ENCODE data around the gene PCBP3.
"Not testable (repeated sequence)": the region's sequence is repeated elsewhere in the genome, so short reads cannot be mapped to it uniquely, and the experiment has no call there.

PCBP3 gene

DNA sequence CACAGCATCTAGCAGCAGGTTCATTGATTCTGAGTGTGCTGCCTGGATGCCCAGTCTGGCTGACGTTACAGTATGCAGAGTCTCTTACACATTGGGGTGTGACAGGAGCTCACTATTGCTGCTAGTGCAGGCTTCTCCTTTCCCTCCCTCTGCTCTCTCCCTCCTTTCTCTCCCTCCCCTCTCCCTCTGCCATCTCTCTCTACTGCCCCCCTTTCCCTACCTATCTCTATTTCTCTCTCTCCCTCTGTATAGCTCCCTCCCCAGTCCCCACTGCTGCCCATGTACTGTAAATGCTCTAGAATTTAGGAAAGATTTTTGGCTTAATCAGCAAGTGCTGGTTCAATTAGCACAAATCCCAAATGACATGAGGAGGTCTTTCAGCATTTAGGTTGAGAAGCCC lies 62.8 kb downstream of the PCBP3 start:
- peaks cover 4% of the 10 kb centered on the region for H3K4me1 ChIP-seq (ENCODE audit: control insufficient read depth, insufficient read depth, low read length)
- H3K4me2 ChIP-seq (ENCODE audit: low read length), result no peak overlapping the region
- no peak overlapping the region for H3K4me3 ChIP-seq (ENCODE audit: low read length)

DNA sequence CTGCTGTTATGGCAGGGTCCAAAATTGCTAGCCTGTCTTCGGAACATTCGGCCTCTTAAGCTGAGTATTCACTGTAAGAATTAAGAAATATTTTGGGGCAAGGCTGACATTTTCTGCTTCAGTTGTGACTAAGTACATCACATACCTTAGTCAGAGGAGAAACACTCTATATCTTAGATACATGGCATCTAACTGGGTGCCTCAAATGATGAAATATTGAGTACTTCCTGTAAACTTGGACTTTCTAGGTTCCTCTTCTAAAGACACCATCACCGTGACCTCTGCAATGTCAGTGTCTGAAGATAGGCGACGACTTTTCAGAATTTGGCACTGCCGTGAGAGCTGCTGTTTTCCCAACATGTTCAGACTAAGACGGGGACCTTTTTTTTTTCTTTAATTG lies 65.6 kb downstream of the PCBP3 start:
- Histone ChIP-seq H3K4me3 (ENCODE audit: low read length) (no peak overlapping the region), H3K9ac (ENCODE audit: low read depth, low read length) (no peak overlapping the region)

More for the DNA sequence above, 62.8 kb downstream of the PCBP3 start:
- H3K27me3 ChIP-seq (ENCODE audit: control insufficient read depth, insufficient read depth, low read length), result peaks cover 8% of the 10 kb centered on the region
- H3K9ac ChIP-seq (ENCODE audit: low read depth, low read length), result no peak overlapping the region
- no peaks in the 10 kb centered on the region for H3K9me3 ChIP-seq (replicated peaks; ENCODE audit: low read length)
- H3K36me3 ChIP-seq (ENCODE audit: insufficient read depth, low read length), result no peaks in the 10 kb centered on the region

DNA sequence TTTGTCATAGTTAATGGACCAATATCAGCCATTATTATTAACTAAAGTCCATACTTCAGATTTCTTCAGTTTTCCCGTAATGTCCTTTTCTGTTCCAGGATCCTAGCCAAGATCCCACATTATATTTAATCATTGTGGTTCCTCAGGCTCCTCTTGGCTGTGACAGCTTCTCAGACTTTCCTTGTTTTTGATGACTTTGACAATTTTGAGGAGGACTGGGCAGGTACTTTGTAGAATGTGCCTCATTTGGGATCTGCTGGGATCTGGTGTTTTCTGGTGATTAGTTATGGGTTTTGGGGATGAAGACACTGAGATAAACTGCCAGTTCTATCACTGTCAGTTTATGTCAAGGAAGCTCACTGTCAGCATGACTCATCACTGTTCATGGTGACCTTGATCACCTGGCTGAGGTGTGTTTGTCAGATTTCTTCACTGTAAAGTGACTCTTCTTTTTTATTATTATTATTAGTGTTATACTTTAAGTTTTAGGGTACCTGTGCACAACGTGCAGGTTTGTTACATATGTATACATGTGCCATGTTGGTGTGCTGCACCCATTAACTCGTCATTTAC lies 66.3 kb downstream of the PCBP3 start:
- Histone ChIP-seq H3K36me3 (ENCODE audit: insufficient read depth, low read length) (no peaks in the 10 kb centered on the region), H3K4me3 (ENCODE audit: low read length) (no peak overlapping the region), H3K27me3 (ENCODE audit: control insufficient read depth, insufficient read depth, low read length) (peaks cover 8% of the 10 kb centered on the region), H3K4me1 (ENCODE audit: control insufficient read depth, insufficient read depth, low read length) (peaks cover 4% of the 10 kb centered on the region), H3K9ac (ENCODE audit: low read depth, low read length) (no peak overlapping the region), H3K9me3 (replicated peaks; ENCODE audit: low read length) (no peaks in the 10 kb centered on the region), H3K4me2 (ENCODE audit: low read length) (no peak overlapping the region)

More for the DNA sequence above, 65.6 kb downstream of the PCBP3 start:
- H3K27me3 ChIP-seq (ENCODE audit: control insufficient read depth, insufficient read depth, low read length), result peaks cover 8% of the 10 kb centered on the region
- H3K36me3 ChIP-seq (ENCODE audit: insufficient read depth, low read length), result no peaks in the 10 kb centered on the region
- H3K9me3 ChIP-seq (replicated peaks; ENCODE audit: low read length), result no peaks in the 10 kb centered on the region
- H3K4me2 ChIP-seq (ENCODE audit: low read length), result no peak overlapping the region
- peaks cover 4% of the 10 kb centered on the region for H3K4me1 ChIP-seq (ENCODE audit: control insufficient read depth, insufficient read depth, low read length)

DNA sequence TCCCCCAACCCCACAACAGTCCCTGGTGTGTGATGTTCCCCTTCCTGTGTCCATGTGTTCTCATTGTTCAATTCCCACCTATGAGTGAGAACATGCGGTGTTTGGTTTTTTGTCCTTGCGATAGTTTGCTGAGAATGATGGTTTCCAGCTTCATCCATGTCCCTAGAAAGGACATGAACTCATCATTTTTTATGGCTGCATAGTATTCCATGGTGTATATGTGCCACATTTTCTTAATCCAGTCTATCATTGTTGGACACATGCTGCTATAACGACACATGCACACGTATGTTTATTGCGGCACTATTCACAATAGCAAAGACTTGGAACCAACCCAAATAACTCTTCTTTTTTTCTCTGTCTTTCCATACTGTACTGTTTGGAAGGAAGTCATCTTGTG lies 66.8 kb downstream of the PCBP3 start:
- H3K27me3 ChIP-seq (ENCODE audit: control insufficient read depth, insufficient read depth, low read length); H3K36me3 ChIP-seq (ENCODE audit: insufficient read depth, low read length); H3K4me3 ChIP-seq (ENCODE audit: low read length); H3K9ac ChIP-seq (ENCODE audit: low read depth, low read length); H3K4me1 ChIP-seq (ENCODE audit: control insufficient read depth, insufficient read depth, low read length); H3K9me3 ChIP-seq (replicated peaks; ENCODE audit: low read length); H3K4me2 ChIP-seq (ENCODE audit: low read length): not testable (repeated sequence)

DNA sequence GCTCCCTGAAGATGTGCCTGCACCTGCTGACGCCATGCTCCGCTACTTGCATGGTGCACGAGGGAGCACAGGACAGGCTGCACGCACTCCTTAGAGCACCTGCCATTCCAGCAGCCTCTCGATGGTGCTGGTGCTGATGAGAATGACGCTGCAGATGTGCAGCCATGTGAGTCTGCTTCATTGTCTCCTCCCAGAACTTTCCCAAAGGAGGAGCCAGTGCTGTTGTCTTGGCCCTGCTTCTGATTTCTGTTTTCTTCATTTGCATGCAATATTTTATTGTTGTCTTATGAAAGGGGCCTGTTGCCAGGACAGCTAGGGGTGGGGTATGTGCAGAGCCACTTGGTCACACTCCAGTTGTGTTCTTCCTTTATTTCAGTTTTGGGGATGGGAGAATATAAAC lies 70.1 kb downstream of the PCBP3 start:
- Histone ChIP-seq H3K27me3 (ENCODE audit: control insufficient read depth, insufficient read depth, low read length) (peaks cover under 1% of the 10 kb centered on the region), H3K4me2 (ENCODE audit: low read length) (no peak overlapping the region), H3K9ac (ENCODE audit: low read depth, low read length) (no peak overlapping the region), H3K9me3 (replicated peaks; ENCODE audit: low read length) (no peaks in the 10 kb centered on the region), H3K4me1 (ENCODE audit: control insufficient read depth, insufficient read depth, low read length) (peaks cover 4% of the 10 kb centered on the region), H3K36me3 (ENCODE audit: insufficient read depth, low read length) (no peaks in the 10 kb centered on the region), H3K4me3 (ENCODE audit: low read length) (no peak overlapping the region)

DNA sequence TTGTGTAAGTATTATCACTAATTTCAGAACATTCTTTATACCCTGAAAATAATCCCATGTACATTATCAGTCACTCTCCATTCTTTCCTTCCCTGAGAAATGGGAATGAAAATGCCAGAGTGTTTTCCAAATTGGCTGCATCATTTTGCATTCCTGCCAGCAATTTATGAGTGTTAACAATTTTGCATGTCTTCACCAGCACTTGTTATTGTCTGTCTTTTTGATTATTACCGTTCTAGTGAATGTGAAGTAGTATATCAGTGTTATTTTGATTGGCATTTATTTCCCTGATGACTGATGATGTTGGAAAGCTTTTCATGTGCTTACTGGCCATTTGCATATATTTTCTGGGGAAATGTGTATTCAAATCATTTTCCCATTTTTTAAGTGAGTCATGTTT lies 71.9 kb downstream of the PCBP3 start:
- Histone ChIP-seq H3K4me2 (ENCODE audit: low read length) (no peak overlapping the region), H3K4me3 (ENCODE audit: low read length) (no peak overlapping the region), H3K27me3 (ENCODE audit: control insufficient read depth, insufficient read depth, low read length) (peaks cover 6% of the 10 kb centered on the region), H3K4me1 (ENCODE audit: control insufficient read depth, insufficient read depth, low read length) (no peaks in the 10 kb centered on the region), H3K9ac (ENCODE audit: low read depth, low read length) (no peak overlapping the region), H3K9me3 (replicated peaks; ENCODE audit: low read length) (no peaks in the 10 kb centered on the region), H3K36me3 (ENCODE audit: insufficient read depth, low read length) (no peaks in the 10 kb centered on the region)

DNA sequence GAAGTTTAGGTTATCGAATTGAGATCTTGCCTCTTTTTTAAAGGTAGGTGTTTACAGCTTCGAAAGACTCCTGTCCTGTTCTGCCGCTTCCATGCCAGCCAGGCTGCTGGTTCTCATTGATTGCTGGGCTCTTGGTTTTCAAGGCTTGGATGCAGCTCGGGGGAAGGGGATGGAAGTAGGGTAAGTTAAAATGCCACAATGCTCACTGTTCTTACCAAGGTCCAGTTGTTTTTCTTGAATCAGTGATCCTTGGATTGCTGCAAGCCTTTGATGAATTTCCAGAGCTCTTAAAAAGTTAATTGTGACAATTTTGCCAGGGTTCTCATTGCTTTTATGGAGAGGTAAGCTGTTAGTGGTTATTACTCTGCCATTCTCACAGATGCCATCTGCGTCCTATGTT lies 74.9 kb downstream of the PCBP3 start:
- no peak overlapping the region for H3K4me3 ChIP-seq (ENCODE audit: low read length)
- no peak overlapping the region for H3K9ac ChIP-seq (ENCODE audit: low read depth, low read length)
- no peaks in the 10 kb centered on the region for H3K9me3 ChIP-seq (replicated peaks; ENCODE audit: low read length)
- H3K4me1 ChIP-seq (ENCODE audit: control insufficient read depth, insufficient read depth, low read length), result no peaks in the 10 kb centered on the region
- H3K36me3 ChIP-seq (ENCODE audit: insufficient read depth, low read length), result no peaks in the 10 kb centered on the region
- H3K4me2 ChIP-seq (ENCODE audit: low read length), result no peak overlapping the region
- H3K27me3 ChIP-seq (ENCODE audit: control insufficient read depth, insufficient read depth, low read length), result peaks cover 6% of the 10 kb centered on the region

DNA sequence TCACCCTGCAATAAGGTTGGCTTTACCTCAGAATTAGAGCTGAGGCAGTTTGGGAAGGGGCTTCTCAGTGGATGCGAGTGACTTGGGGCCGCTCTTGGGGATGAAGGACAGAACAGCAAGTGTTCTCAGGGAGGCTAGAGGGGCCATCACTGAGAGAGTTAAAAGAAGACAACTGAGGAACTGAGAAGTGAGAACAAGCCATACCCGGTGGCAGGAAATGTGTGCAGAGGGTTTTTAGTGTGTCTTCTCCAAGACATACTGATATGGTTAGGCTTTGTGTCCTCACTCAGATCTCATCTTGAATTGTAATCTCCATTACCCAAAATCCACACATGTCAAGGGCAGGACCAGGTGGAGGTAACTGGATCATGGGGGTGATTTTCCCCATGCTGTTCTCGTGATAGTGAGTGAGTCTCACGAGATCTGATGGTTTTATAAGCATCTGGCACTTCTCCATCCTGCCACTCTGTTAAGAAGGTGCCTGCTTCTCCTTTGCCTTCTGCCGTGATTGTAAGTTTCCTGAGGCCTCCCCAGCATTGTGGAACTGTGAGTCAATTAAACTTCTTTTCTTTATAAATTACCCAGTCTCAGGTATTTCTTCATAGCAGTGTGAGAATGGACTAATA lies 75.8 kb downstream of the PCBP3 start:
- H3K9ac ChIP-seq (ENCODE audit: low read depth, low read length), result no peak overlapping the region
- H3K4me3 ChIP-seq (ENCODE audit: low read length), result no peak overlapping the region
- no peaks in the 10 kb centered on the region for H3K9me3 ChIP-seq (replicated peaks; ENCODE audit: low read length)
- no peaks in the 10 kb centered on the region for H3K36me3 ChIP-seq (ENCODE audit: insufficient read depth, low read length)
- H3K4me1 ChIP-seq (ENCODE audit: control insufficient read depth, insufficient read depth, low read length), result peaks cover 2% of the 10 kb centered on the region
- no peak overlapping the region for H3K4me2 ChIP-seq (ENCODE audit: low read length)
- H3K27me3 ChIP-seq (ENCODE audit: control insufficient read depth, insufficient read depth, low read length), result peaks cover 10% of the 10 kb centered on the region

DNA sequence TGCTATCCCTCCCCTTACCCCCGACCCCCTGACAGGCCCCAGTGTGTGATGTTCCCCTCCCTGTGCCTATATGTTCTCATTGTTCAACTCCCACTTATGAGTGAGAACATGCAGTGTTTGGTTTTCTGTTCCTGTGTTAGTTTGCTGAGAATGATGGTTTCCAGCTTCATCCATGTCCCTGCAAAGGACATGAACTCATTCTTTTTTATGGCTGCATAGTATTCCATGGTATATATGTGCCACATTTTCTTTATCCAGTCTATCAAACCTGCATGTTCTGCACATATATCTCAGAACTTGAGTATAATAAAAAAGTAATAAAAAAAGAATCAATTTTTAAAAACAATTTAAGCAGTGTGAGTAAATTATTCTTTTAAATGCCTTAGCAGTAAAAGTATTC lies 76.7 kb downstream of the PCBP3 start:
- H3K4me1 ChIP-seq (ENCODE audit: control insufficient read depth, insufficient read depth, low read length); H3K36me3 ChIP-seq (ENCODE audit: insufficient read depth, low read length); H3K4me3 ChIP-seq (ENCODE audit: low read length); H3K9me3 ChIP-seq (replicated peaks; ENCODE audit: low read length); H3K4me2 ChIP-seq (ENCODE audit: low read length); H3K9ac ChIP-seq (ENCODE audit: low read depth, low read length): not testable (repeated sequence)
- peaks cover 12% of the 10 kb centered on the region for H3K27me3 ChIP-seq (ENCODE audit: control insufficient read depth, insufficient read depth, low read length)

DNA sequence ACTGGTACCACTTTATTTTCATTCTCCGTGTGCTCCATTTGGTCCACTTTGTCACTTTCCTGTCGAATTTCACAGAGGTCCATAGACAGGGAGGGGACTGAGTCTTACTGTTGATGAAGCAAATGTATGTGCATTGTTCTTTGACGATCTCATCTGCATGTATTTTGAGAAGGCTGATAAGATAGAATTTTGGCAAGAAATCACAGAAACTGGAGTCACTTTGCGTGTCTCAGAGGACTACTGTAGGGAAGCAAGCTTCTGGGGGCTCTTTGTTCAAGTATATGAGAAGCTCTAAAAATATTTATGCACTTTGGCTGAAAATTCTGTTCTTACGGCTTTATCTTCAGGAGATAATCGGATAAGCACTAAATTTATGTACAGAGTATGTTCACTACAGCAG lies 78.1 kb downstream of the PCBP3 start:
- H3K4me1 ChIP-seq (ENCODE audit: control insufficient read depth, insufficient read depth, low read length), result peaks cover 4% of the 10 kb centered on the region
- H3K9me3 ChIP-seq (replicated peaks; ENCODE audit: low read length), result no peaks in the 10 kb centered on the region
- no peaks in the 10 kb centered on the region for H3K36me3 ChIP-seq (ENCODE audit: insufficient read depth, low read length)
- H3K27me3 ChIP-seq (ENCODE audit: control insufficient read depth, insufficient read depth, low read length), result peaks cover 12% of the 10 kb centered on the region
- H3K4me2 ChIP-seq (ENCODE audit: low read length), result no peak overlapping the region
- no peak overlapping the region for H3K4me3 ChIP-seq (ENCODE audit: low read length)
- H3K9ac ChIP-seq (ENCODE audit: low read depth, low read length), result no peak overlapping the region

DNA sequence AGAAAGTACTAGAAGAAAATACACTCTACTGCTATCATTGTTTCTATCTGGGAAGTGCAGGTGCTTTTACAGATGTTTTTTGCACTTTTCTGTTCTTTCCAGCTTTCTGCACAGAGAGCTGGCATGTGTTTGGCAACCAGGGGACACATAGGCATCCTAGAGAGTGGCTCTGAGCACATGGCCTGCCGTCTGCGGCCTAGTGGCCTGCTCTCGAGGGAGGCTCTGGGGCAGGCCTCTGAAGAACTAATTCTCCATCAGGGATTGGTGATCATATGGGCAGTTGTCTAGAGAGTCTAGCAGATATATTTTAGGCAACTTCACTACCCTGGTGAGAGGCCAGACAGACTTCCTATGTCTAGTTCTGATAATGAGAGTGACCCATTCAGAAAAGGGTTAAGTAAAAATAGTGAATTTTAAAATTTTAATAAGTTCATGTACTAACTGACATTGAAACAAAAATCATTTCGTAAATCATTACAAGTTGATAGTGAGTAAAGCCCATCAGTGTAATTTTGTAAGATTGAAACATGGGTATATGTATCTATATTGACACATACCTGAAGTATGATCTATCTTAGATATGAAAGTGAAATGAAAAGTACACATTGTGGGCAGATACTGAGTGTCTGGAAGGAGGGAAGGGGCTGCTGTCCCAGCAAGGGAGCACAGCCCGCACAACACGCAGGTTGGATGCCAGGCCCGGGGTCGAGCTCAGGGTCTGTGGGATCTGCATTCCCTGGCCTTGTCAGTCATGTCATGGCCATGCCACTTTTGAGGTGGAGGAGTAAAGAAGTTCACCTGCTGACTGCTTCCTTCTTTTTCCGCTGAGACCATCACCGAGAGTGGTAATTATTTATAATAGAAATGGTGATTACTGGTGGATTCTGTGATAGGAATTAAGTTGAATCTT lies 79.8 kb downstream of the PCBP3 start:
- H3K9me3 ChIP-seq (replicated peaks; ENCODE audit: low read length), result no peaks in the 10 kb centered on the region
- H3K4me2 ChIP-seq (ENCODE audit: low read length), result no peak overlapping the region
- H3K27me3 ChIP-seq (ENCODE audit: control insufficient read depth, insufficient read depth, low read length), result peaks cover 23% of the 10 kb centered on the region
- no peaks in the 10 kb centered on the region for H3K36me3 ChIP-seq (ENCODE audit: insufficient read depth, low read length)
- no peak overlapping the region for H3K4me3 ChIP-seq (ENCODE audit: low read length)
- peaks cover 4% of the 10 kb centered on the region for H3K4me1 ChIP-seq (ENCODE audit: control insufficient read depth, insufficient read depth, low read length)
- H3K9ac ChIP-seq (ENCODE audit: low read depth, low read length), result no peak overlapping the region
